Activated T-cell treated with anti-CD3 and anti-CD28 coated beads, Interleukin-2, amount 50 U/mL, for 72 hours (primary cell): ENCODE measurements around the gene IPO7. TPM values are rescaled to one million over a fixed set of nuclear protein-coding genes. Genes with fewer than 3 reads are reported as not detected.
A peak's percentile ranks its signal among the peaks of the same experiment; 100 is the strongest.
"Not testable (repeated sequence)": the region's sequence is repeated elsewhere in the genome, so short reads cannot be mapped to it uniquely, and the experiment has no call there.

Source experiments
- ATAC-seq, 2 donors: fragments of 150-1000 bp; cut with Tn5 transposase; replicated peaks in 1 of 2; 2 replicates each; pipeline ENCODE4 v1.10.0; 2021; ENCODE audit warnings: moderate library complexity in 2 of 2, mild to moderate bottlenecking in 1 of 2
- DNase-seq, 2 donors: peaks; one replicate each; pipeline ENCODE4 v3.0.0; 2021 to 2022; ENCODE audit warnings: mixed read lengths in 1 of 2
- H3K27ac Mint-ChIP-seq: one replicate; pipeline ENCODE4 v1.8.0; 2022; ENCODE audit warnings: mild to moderate bottlenecking, moderate library complexity, mixed read lengths
- H3K27me3 Mint-ChIP-seq: one replicate; pipeline ENCODE4 v1.8.0; 2022; ENCODE audit warnings: low read depth, mixed read lengths
- H3K36me3 Mint-ChIP-seq, 2 donors: one replicate each; pipeline ENCODE4 v1.8.0; 2022; ENCODE audit warnings: mixed read lengths in 2 of 2, mild to moderate bottlenecking in 1 of 2; ENCODE audit not compliant: insufficient read depth in 2 of 2
- H3K4me1 Mint-ChIP-seq: one replicate; pipeline ENCODE4 v1.8.0; 2022; ENCODE audit warnings: low read depth, mixed read lengths
- H3K4me3 Mint-ChIP-seq, 2 donors: one replicate each; pipeline ENCODE4 v1.8.0; 2022; ENCODE audit warnings: mild to moderate bottlenecking in 2 of 2, mixed read lengths in 2 of 2, moderate library complexity in 2 of 2
- H3K9me3 Mint-ChIP-seq, 2 donors: one replicate each; pipeline ENCODE4 v1.8.0; 2022; ENCODE audit warnings: mixed read lengths in 2 of 2
- total RNA-seq, 2 donors: library from RNA; stranded (reverse); gene quantifications; one replicate each; pipeline ENCODE4 v1.2.3, GENCODE V29; 2022

Gene IPO7
- total RNA-seq, result 100 to 1,000 TPM; 122 to 125 TPM

DNA sequence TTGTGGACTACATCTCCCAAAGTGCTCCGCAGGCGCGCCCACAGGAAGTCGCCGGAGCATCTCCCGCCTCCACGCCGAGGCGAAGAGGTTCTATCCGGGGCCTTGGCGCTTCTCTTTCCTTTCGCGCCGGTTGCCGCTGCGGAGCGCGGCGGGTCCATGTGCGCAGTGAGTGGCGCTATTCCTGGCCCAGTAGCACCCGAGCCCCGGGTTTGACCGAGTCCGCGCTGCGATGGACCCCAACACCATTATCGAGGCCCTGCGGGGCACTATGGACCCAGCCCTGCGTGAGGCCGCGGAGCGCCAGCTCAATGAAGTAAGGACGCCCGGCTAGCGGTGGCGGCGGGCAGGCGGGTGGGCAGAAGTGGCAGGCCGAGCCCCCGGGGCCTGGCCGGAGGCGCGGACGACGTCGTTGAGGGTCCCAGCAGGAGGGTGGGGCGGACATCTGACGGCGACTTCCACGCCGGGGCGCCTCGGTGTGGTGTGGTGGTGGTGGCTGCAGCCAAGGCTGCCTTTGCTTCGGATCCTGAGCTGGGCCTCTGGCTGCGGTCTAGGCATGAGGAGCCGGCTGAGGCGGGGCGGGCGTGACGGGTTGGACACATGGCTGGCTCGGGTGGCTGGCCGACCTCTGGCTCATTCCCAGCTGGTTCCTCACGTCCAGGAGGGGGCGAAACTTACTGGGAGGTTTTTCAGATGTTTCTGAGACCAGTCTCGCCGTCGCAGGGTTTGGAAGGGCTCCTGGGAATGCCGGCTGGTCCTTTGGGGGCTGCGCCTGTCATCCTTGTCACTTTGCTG, at the start of gene IPO7:
TSS of gene IPO7 (plus strand) at position 118 of the 792 bp plus-strand sequence. CDS start at position 230, 112 bp downstream.
- peaks cover 0 to 14% of the 10 kb centered on the region in 2 donors for H3K36me3 Mint-ChIP-seq
- no peaks in the 10 kb centered on the region for H3K27me3 Mint-ChIP-seq
- peak within 1 kb of the TSS; percentile 77 for H3K27ac Mint-ChIP-seq
- H3K4me3 Mint-ChIP-seq, result peak within 1 kb of the TSS; percentile 90 to 95
- ATAC-seq (peak; percentile 98 to 99), DNase-seq (peak; percentile 90 to 93)
- no peaks in the 10 kb centered on the region for H3K9me3 Mint-ChIP-seq
- peaks cover 49% of the 10 kb centered on the region for H3K4me1 Mint-ChIP-seq

DNA sequence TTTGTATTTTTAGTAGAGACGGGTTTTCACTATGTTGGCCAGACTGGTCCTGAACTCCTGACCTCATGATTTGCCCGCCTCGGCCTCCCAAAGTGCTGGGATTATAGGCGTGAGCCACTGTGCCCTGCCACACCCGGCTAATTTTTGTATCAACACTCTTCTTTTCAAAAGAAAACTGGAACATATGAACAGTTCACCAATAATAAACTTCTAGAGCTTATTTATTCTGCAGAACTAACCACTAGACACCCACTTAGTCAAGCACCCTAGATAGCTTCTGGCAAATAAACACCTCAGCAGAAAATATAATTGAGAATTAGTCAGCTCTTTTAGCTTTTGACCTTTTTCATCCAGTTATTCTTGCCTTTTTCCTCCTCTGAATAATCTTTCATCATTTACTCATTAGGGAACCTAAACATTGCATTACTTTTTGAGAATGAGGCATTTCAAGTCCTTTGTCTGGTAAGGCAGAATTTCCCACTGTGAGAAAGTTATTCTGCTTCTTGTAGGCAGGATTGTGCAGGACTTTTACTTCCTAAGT, 42.7 kb upstream of the IPO7 start:
- Mint-ChIP-seq H3K4me3 (no peak overlapping the region), H3K9me3 (no peaks in the 10 kb centered on the region), H3K27ac (no peak overlapping the region), H3K27me3 (no peaks in the 10 kb centered on the region), H3K36me3 (no peaks in the 10 kb centered on the region), H3K4me1 (peaks cover 10% of the 10 kb centered on the region)
- ATAC-seq, result no peak
- no peak for DNase-seq

DNA sequence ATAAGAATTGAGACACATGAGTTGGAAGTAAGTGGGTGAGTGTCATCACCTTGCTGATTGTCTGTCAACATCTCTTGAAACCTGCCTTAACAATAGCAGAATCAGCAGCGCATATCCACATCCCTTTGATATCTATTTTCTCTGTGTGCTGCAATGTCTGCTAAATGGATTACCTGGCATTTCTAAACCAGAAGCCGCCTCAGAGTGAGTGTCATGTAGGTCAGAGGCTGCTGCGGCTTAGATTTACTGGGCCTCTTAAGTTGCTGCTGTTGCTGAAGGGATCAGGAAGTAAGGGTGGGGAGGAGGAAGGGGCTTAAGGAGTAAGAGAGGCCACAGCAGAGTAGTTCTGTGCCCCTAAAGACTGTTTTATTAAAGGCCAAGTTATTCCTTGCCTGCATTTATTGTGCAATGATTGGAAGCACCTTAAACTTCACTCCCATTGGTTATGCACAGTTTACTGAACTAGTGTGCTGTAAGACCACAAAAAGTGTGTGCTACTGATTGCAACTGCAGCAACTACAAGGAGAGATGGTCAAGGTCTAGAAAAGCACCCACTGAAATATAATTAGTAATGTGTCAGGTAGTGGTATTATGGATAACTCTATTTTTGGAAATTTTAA, 40.3 kb upstream of the IPO7 start:
- no peaks in the 10 kb centered on the region for H3K9me3 Mint-ChIP-seq
- DNase-seq (no peak), ATAC-seq (peak in 1 of 2 donors; percentile 30)
- no peak overlapping the region for H3K27ac Mint-ChIP-seq
- H3K27me3 Mint-ChIP-seq, result no peaks in the 10 kb centered on the region
- H3K36me3 Mint-ChIP-seq, result no peaks in the 10 kb centered on the region
- H3K4me1 Mint-ChIP-seq, result peaks cover 24% of the 10 kb centered on the region
- H3K4me3 Mint-ChIP-seq, result no peak overlapping the region

DNA sequence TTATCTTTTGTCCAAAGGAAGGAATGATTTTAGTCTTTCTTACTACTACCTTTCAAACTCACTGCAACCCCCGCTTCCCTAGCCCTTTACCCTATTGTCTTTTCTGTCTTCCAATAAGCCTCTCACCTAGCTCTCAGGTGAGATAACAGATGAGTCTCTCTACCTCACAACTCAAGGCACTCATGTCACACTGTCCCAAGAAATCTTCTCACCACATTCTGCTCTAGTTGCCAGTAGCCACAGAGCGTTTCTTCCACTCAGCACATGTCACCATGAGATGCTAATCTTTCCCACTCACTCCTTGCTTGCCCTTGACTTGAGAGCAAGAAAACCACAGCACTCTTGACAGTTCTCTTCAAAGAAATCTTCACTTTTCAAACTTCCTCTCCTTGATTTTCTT, 37.4 kb upstream of the IPO7 start:
- Mint-ChIP-seq H3K4me3 (no peak overlapping the region), H3K9me3 (no peaks in the 10 kb centered on the region), H3K27ac (no peak overlapping the region), H3K4me1 (peaks cover 24% of the 10 kb centered on the region), H3K27me3 (no peaks in the 10 kb centered on the region), H3K36me3 (no peaks in the 10 kb centered on the region)
- no peak for DNase-seq
- peak in 1 of 2 donors; percentile 23 for ATAC-seq

DNA sequence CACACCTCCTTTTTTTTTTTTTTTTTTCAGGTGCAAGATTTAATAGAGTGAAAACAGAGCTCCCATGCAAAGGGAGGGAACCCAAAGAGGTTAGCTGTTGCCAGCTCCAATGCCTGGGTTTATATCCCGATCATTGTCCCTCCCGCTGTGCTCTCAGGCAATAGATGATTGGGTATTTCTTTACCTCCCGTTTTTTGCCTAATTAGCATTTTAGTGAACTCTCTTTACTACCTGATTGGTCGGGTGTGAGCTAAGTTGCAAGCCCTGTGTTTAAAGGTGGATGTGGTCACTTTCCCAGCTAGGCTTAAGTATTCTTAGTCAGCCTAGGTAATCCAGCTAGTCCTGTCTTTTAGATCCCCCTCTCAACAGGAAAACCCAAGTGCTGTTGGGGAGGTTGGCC, 36.7 kb upstream of the IPO7 start:
- not testable (repeated sequence) for ATAC-seq, H3K4me3 Mint-ChIP-seq, H3K27me3 Mint-ChIP-seq, H3K27ac Mint-ChIP-seq, H3K36me3 Mint-ChIP-seq, DNase-seq, H3K9me3 Mint-ChIP-seq
- peaks cover 24% of the 10 kb centered on the region for H3K4me1 Mint-ChIP-seq

DNA sequence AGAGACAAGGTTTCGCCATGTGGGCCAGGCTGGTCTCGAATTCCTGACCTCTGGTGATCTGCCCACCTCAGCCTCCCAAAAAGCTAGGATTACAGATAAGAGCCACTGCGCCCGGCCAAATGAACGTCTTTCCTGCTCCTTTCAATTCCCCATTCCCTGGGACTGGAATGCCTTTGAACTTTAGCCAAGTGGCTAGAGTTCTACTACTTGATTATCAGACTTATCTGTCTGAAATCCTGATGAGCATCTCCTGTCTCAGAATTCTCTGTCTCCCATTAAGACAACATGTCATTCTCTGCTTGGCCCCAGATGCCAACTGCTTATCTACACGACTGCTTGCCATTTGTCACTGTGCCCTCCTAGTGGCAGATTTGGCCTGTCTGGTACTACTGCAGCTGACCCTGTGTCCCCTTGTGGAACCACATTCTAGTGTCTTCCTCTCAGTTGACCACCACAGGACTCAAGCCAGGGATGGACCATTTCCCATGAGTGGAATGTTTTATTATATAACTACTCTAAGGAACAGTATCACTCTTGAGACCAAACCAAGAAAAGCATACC, 33.1 kb upstream of the IPO7 start:
- no peak overlapping the region for H3K4me3 Mint-ChIP-seq
- DNase-seq (no peak), ATAC-seq (no peak)
- peaks cover 14% of the 10 kb centered on the region for H3K4me1 Mint-ChIP-seq
- no peaks in the 10 kb centered on the region for H3K36me3 Mint-ChIP-seq
- no peaks in the 10 kb centered on the region for H3K9me3 Mint-ChIP-seq
- no peak overlapping the region for H3K27ac Mint-ChIP-seq
- no peaks in the 10 kb centered on the region for H3K27me3 Mint-ChIP-seq

DNA sequence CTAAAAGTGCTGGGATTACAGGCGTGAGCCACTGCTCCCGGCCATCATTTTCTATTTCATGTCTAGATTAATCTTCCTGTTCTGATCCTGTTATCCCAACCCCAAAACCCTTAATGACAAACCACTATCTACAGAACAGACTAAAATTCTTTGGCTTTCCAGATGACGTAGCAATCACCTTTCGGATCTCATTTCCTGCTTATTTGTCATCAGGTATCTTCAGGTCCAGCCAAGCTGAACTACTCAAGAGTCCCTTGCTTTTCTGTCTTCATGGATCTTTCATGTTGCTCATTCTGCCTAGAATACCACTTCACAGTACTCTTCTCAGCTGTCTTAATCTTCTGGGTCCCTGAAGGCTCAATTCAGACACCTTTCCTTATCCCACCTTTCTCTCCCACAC, 27.4 kb upstream of the IPO7 start:
- no peak overlapping the region for H3K4me3 Mint-ChIP-seq
- no peak for ATAC-seq
- H3K27me3 Mint-ChIP-seq, result no peaks in the 10 kb centered on the region
- H3K9me3 Mint-ChIP-seq, result no peaks in the 10 kb centered on the region
- no peak for DNase-seq
- H3K36me3 Mint-ChIP-seq, result no peaks in the 10 kb centered on the region
- peaks cover 8% of the 10 kb centered on the region for H3K4me1 Mint-ChIP-seq
- H3K27ac Mint-ChIP-seq, result no peak overlapping the region

DNA sequence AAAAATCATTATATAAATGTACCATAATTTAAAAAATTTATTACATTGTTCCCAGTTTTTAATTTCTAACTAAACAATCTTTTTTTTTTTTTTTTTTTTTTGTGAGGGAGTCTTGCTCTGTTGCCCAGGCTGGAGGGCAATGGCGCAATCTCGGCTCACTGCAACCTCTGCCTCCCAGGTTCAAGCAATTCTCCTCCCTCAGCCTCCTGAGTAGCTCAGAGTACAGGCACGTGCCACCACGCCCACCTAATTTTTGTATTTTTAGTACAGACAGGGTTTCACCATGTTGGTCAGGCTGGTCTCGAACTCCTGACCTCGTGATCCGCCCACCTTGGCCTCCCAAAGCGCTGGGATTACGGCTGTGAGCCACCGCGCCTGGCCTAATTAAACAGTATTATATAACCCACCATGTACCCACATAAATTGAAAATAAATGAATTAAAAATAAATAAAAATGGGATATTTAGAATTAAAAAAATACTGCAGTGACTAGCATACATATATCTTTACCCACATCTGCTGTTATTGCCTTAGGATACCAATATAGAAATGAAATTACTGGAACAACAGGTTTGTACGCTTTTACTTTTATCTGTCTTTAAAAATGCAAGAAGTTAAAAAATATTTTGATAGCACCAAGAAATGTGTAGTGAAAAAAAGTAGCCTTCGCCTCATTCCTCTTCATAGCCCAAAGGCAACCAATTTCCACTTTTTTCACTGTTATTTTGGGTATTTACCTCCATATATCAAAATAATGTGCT, 23.4 kb upstream of the IPO7 start:
- not testable (repeated sequence) for DNase-seq, H3K27me3 Mint-ChIP-seq, ATAC-seq, H3K9me3 Mint-ChIP-seq, H3K36me3 Mint-ChIP-seq
- H3K4me1 Mint-ChIP-seq, result peaks cover 37% of the 10 kb centered on the region
- peak overlapping the region; percentile 58 for H3K27ac Mint-ChIP-seq
- peak overlapping the region in 1 of 2 donors; percentile 57 for H3K4me3 Mint-ChIP-seq

DNA sequence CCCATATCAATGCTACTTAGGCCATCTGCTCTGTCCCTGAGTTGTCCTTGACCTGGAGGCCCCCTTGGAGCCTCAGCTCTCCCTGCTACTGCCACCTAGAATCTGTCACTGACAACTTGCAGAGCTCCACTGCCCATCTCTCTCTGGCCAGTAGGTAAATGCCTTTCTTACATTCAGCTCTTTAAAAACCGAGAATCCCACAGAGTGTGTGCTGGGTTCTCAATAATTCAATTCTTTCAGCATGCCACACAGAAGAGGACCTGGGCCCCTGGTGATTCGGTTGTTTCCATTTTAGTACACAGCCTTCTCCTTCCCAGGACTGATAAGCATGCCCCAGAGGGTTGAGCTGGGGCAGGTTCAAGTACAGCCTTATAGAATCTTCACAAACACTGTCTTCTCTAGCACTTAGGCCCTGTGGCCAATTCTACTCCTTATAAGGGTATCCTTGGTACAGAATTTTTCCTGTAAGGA, 22.0 kb upstream of the IPO7 start:
- DNase-seq, result peak; percentile 23 to 24
- ATAC-seq, result peak; percentile 19 to 28
- H3K4me1 Mint-ChIP-seq, result peaks cover 37% of the 10 kb centered on the region

DNA sequence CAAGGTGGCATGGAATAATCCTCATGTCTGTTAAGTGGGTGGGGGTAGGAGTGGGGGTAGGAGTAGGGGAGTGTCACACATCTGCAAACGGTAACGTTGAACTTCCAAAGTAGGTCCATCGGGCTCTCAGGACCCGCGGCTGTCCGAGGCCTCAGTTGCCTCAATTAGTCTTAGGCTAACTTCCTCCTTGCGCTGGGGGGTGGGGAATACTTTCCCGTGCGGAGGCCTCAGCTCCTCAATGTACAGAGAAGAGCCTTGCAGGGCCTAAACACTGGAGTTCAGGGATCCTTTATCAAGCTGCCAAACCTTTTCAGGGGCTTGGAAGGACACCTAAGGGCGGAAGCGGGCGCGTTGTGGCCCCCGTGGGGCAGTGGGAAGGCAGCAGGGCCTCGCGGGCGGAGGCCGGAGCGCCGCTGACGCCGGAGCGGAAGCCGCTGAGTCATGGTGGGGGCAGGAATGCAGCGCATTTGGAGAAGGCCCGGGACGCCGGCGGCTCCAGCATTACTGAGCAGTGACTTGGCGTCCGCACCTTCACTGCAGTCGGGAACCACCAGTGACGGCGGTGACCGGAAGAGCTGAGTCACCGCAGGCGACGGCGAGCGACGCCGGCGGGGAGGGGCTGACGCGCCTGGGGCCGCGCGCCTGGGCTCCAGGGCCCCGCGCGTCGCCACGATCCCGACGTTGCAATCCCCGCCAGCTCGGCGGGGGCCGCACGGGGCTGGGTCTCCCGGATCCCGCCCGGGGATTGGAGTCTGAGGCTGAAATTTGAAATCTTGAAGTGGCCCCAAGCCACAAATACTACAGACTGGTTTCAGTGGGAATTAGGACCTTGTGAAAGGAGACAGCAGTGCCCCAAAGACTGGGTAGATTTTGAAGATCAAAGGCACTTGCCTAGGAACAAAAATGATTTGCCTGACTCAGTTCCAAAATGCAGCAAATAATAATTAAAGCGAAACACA, 20.2 kb upstream of the IPO7 start:
- Mint-ChIP-seq H3K4me3 (peak overlapping the region; percentile 85 to 89), H3K27me3 (no peaks in the 10 kb centered on the region), H3K27ac (peak overlapping the region; percentile 73), H3K9me3 (no peaks in the 10 kb centered on the region), H3K4me1 (peaks cover 37% of the 10 kb centered on the region), H3K36me3 (peaks cover 0 to 1% of the 10 kb centered on the region in 2 donors)
- DNase-seq (peak; percentile 86 to 89), ATAC-seq (peak; percentile 93 to 95)

More for the DNA sequence above, 22.0 kb upstream of the IPO7 start:
- peak overlapping the region; percentile 31 for H3K27ac Mint-ChIP-seq
- H3K9me3 Mint-ChIP-seq, result no peaks in the 10 kb centered on the region
- no peaks in the 10 kb centered on the region for H3K27me3 Mint-ChIP-seq
- H3K36me3 Mint-ChIP-seq, result peaks cover 0 to 1% of the 10 kb centered on the region in 2 donors
- peak overlapping the region; percentile 58 to 71 for H3K4me3 Mint-ChIP-seq

DNA sequence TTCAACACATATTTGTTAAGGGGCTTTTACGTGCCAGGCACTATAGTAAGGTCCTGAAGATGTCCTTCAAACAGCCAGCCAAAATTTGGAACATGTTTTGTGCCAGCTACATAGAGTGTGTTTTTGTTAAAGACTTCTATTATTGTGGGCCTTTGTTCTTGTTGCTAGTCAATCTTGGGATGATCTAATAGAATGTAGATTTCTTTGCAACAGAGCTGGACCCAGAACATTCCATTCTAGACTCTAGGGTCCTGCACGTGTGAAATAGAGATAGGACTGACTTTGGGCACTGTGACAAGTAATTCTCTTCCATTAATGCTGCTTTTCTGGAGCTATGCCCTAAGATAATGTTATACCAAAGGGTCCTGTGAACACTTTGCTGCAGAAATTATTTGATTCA, 16.9 kb upstream of the IPO7 start:
- Mint-ChIP-seq H3K4me1 (peaks cover 24% of the 10 kb centered on the region), H3K36me3 (peaks cover 0 to 1% of the 10 kb centered on the region in 2 donors), H3K27ac (no peak overlapping the region), H3K27me3 (peaks cover 8% of the 10 kb centered on the region), H3K4me3 (no peak overlapping the region), H3K9me3 (no peaks in the 10 kb centered on the region)
- ATAC-seq, result no peak
- no peak for DNase-seq

DNA sequence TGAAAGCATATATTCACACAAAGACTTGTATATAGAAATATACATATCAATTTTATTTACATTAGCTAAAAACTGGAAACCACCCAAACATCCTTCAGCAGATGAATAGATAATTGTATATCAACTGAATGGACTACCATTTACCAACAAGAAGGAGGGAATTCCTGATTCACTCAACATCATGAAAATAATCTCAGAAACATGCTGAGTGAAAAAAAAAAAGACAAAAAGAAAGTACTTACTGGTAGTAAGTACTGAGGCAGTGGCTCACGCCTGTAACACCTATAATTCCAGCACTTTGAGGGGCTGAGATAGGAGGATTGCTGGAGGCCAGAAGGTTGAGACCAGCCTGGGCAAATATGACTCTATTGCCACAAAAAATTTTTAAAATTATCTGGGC, 7.4 kb upstream of the IPO7 start:
- Mint-ChIP-seq H3K4me1 (peaks cover 5% of the 10 kb centered on the region), H3K36me3 (no peaks in the 10 kb centered on the region), H3K27me3 (peaks cover 15% of the 10 kb centered on the region), H3K4me3 (no peak overlapping the region), H3K27ac (no peak overlapping the region), H3K9me3 (no peaks in the 10 kb centered on the region)
- ATAC-seq (no peak), DNase-seq (no peak)
